OCI-LY7 (cell line): ENCODE results near the gene PLEKHA6.

Experiments
- CTCF ChIP-seq: fragments of 200-600 bp; sonication (generic); conservative IDR thresholded peaks from 2 replicates; pipeline ENCODE4 v1.5.1; 2014; ENCODE audit warnings: mild to moderate bottlenecking, antibody characterized with exemption, low read length, moderate library complexity, mixed read lengths
- EZH2phosphoT487 ChIP-seq: fragments of 200-600 bp; sonication (generic); IDR thresholded peaks from 2 replicates; pipeline ENCODE4 v1.6.1; 2018; ENCODE audit warnings: low read depth, borderline replicate concordance, mild to moderate bottlenecking, mixed run types, antibody characterized with exemption, low read length, moderate library complexity, mixed read lengths

- TF ChIP-seq CTCF (no peak), EZH2phosphoT487 (no peak)
These were observed 157.2 kb downstream of the PLEKHA6 start for GRCh38 chr1:204202481-204202880.
